NCI-H226 (cell line): ENCODE data around the gene LAMB1.
A peak's percentile ranks its signal among the peaks of the same experiment; 100 is the strongest.
"Not testable (repeated sequence)": the region's sequence is repeated elsewhere in the genome, so short reads cannot be mapped to it uniquely, and the experiment has no call there.

Source experiments
- DNase-seq: peaks from one replicate; pipeline ENCODE4 v3.0.0-alpha.2; 2015

The LAMB1 gene

DNA sequence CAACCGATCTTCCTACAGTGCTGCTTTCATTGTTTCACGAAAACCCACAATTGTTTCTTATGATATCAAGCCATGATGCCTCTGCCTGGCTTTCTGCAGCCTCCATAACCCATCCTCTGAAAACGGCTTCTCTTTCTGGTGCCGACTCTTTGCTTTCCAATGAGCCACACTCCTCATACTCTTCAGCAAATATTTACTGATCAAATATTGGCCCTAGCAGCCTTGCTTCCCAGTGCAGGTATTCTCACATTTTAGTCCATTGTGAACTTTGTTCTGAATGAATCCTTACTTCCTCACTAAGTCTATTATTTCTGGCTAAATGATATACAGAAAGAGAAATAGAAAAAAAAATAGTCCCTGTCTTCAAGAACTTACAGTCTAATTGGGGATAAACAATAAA, 35.5 kb downstream of the LAMB1 start:
- no peak for DNase-seq

DNA sequence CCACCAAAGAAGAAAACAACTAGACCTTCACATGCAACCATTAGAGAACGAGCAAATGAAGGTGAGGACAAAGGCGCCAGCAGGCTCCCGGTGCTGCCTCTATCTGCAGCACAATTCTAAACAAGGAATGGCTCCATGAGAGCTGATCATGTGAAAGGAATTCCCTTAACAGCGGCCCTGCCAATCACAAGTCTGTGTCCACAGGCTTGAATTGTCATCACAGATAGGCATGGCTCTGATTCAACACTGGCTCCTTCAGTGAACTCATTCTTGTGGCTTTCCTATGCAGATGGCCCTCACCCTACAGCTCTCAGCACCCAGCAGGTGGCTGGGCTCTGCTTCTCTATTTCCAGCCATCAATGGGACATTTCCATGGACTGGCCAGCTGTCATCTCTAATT, 36.2 kb downstream of the LAMB1 start:
- peak; percentile 86 for DNase-seq

DNA sequence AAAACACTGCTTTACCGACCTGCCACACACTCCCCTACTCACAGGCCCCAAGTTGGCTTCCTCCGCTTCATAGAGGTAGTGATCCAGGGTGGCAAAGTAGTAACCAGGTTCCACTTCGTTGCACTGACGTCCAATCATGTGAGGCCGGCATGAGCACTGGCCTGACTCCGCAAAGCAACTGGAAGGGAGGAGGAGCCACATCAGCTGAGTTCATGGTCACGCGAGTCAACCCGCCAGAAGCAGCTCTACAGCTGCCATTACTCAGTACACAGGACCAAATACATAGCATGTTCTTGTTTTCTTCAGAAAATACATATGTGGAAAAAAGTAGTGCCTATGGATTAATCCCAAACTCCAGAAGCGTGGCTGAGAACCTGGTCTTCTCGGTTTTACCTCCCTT, 38.5 kb downstream of the LAMB1 start:
- no peak for DNase-seq

DNA sequence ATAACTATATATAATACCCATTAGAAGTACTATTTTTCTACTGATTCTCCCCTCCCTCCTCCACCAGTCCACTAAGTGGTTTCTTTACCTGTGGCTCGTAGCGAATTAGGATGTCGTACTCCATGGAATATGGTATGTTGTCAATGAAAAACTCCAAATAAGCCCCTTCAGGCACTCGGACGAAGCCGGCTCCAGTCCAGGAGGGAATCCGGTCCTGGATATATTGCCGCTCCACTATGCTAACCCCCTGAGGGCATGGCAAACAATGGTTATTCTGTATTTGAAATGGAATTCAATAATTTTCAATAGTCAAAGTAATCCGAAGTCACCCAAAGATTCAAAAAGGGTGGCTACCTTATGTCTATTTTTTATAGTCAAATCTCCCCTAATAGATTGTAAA, 40.1 kb downstream of the LAMB1 start:
- no peak for DNase-seq

DNA sequence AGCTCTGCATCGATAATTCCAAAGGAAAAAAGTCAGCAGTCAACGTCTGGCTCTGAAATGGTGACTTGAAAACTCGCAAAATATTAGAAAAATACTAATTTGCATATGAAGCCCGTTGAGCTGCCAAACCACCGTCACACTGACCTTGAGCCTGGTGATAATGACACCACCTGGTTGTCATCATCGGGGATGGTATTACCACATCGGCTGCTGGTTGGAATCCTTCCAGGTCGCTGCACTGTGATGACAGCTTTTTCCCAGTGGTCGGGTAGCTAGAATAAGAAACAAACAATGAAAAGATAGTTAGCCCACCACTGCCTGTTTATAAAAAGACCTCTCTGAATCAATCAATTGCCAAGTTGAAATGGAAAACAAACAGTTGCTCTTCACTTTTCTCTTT, 41.6 kb downstream of the LAMB1 start:
- no peak for DNase-seq

DNA sequence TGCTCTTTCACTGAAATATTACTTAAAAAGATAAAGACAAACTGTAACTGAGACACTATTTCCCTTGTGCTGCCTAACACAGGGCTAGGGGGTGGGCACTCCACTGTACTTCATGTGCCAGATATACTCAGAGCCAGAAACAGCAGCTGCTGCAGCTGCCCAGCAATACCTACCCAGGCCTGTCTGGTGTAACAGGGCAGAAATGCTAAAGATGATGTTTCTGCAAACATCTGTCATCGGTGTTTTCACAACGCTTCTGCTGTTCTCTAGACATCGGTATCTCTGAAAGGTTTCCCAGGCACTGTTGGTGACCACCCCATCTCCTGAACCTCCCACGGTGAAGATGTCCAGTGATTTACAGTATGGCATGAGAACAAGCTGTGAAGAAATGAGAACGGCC, 42.7 kb downstream of the LAMB1 start:
- DNase-seq: no peak

DNA sequence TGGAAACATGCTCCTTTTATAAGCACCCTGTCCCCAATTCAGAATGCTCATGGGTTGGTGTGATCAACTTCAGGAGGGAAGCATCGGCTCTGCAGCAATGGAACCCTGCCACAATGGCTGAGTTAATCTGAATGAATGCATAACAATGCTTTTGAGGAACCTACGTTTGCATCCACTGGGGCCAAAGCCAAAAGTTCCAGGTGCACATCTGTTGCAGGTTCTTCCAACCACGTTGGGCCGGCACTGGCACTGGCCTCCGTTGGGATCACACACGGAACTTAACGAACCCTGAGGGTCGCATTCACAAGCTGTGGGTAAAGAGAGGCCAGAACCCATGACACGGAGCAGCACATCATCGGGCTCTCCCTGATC, 43.4 kb downstream of the LAMB1 start:
- no peak for DNase-seq

DNA sequence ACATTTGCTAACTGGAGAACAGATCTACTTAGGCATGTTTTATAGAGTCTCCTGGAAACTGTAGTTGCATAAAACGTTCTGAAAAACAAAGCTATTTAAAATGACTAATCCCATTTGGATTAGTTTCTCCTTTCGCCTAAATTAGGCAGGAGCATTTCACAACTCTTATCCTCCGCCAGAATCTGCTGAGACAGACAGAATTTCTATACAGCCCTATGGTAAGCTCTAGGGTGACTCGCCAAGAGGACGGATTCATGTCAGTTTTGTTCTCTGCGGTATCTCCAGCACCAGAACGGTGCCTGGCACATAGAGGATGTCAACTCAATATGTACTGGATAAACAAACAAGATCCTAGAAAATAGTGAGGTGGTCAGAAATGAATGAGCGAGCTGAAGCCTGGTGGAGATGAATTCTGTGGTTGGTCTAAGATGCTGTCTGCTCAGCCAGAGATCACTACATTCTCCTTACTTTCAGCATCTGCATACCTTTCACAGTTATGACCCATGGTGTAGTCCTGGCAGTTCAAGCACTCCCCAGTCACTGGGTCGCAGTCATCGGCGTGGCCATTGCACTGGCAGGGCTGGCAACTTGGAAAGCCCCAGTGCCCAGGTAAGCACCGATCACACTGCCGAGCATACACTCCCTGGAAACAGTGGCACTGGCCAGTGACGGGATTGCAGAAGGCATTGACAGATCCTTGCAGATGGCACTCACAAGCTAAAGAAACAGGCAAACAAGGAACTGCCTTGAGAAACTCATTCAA, 44.0 kb downstream of the LAMB1 start:
- DNase-seq: no peak

DNA sequence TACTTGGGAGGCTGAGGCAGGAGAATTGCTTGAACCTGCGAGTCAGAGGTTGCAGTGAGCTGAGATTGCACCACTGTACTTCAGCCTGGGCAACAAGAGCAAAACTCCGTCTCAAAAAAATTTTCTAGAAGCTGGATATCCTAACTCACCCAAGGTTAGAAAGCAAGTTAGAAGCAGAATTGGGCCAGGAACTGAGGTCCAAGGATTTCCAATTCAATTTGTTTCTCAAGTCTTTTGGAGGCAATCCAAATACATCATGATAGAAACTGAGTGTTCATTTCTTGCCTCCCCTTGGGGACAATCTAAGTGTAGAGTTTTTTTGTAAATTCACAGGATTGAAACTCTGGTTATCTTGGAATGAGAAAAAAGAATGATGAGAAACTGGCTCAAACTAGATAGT, 45.5 kb downstream of the LAMB1 start:
- DNase-seq: no peak

DNA sequence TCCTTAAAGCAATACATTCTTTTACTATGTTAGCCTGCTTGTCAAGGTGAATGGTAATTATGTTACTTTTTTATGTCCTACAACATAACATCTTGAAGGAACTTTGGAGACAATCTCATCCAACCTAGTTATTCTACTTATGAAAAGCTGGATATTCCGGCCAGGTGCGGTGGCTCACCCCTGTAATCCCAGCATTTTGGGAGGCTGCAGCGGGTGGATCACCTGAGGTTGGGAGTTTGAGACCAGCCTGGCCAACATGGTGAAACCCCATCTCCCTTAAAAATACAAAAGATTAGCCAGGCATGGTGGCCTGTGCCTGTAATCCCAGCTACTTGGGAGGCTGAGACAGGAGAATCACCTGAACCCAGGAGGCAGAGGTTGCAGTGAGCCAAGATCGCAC, 46.0 kb downstream of the LAMB1 start:
- not testable (repeated sequence) for DNase-seq

DNA sequence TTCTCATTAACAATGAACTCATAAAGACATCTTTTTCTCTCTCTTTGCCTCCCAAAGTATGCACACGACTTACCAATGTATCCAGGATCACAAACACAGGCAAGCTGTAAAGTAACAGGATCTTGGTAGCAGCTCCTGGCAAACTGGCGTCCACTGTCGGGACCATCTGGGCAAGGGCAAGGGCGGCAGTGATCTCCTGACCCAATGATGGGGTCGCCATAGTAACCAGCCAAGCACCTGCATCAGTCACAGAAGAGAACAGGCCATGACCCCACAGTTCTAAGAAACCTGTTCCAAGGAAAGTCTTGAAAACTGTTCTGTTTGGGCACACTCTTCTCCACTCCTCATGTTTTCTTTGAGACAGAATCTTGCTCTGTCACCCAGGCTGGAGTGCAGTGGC, 47.6 kb downstream of the LAMB1 start:
- no peak for DNase-seq

DNA sequence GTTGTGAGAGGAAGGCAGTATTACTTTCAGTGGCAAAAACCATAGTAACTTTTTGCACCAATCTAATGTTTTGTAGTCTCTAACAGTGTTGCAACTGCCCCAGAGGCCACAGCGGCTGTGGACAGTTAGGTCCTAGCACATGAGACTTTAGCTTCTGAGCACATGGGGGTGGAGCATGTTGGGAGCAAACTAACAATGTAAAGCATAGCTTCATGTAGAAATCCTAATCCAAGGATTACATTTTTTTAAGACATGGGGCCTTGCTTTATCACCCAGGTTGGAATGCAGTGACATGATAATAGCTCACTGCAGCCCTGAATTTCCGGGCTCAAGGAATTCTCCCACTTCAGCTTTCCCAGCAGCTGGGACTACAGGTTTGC, 49.0 kb downstream of the LAMB1 start:
- DNase-seq: peak; percentile 43

DNA sequence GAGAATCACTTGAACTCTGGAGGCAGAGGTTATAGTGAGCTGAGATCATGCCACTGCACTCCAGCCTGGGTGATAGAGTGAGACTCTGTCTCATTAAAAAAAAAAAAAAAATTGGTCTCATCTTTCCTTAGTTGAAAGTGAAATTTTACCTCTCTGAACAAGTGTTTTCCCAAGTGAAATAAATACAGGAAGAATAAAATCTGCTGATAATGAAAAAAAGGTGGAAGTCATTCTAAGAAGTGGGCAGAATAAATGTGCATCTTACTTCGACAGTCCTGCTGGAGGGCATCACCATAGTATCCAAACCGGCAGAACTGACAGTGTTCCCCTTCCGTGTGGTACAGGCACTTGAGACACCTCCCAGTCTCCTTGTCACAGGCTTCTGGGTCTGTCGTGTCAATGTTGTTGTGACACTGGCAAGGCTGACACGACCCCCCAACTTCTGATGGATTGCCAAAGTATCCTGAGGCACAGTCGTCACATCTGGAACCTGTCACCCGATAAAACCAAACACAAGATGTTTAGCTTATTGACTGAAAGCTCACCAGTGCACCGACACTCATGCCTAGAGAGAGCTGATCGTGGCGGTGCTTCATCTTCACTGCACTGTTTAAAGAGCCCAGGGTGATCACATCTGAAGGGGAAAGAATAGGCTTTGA, 49.6 kb downstream of the LAMB1 start:
- DNase-seq: no peak

DNA sequence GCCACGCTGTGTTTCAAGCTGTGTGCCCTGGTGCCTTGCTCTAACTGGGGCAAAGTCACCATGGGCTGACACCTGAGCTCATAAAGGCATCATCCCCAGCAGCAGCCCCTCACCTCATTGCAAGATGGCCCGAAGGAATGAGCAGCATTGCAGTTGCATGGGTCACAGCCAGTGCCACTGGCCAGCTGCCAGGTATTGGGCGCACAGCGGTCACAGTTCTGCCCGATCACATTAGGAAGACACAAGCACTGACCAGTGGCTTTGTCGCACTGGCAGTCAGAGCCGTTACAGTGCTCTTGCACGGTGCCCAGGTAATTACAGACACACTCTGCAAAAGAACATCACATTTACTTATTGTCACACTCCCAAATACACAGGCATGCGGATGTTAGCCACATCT, 51.1 kb downstream of the LAMB1 start:
- DNase-seq: no peak

DNA sequence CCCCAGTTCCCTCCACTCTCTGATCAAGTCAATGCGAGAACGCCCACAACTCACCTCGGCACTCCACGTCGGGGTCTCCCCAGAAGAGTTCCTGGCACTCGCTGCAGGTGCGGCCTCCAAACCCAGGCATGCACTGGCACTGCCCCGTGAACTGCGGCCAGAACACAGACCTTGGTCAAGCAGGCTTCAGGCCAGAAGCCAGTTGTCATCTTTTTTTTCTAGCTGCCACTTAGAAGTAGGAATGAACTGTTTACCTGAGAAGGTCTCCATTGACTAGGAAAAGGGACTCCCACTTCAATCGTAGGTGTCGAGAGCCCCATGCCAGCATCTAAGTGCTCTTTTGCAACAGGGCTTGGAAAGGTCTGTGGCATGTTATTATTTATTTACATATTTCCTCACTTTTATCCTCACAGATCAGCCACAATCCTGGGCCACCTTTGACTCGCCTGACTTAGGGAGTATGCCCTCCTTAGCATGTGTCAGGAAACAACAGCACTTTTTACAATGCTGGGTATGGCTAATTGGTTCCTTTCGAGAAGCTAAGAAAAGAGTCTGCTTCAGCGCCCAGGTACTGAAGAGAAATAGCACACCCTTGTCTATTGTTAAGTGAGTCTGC, 51.7 kb downstream of the LAMB1 start:
- no peak for DNase-seq

DNA sequence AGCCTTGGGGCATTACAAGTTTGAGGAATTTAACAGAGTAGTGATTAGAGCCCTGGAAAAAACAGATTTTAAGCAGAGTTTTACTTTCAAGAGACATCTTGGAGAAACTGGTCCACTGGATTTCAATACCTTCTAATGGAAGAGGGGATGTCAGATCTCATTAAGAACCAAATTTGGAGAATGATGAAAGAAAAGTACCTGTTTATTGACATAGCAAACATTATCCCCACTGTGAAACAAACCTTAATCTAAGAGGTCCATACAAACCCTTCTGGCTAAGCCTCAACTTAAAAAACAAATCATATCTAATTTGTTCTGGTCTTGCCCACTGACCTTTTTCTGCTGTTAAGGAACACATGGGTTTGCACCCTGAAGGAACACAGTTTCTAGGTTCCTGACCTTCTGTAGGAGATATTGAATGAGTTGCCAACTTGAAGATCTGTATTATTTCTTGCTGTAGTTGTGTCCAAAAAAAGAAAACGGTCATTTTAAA, 53.5 kb downstream of the LAMB1 start:
- no peak for DNase-seq

DNA sequence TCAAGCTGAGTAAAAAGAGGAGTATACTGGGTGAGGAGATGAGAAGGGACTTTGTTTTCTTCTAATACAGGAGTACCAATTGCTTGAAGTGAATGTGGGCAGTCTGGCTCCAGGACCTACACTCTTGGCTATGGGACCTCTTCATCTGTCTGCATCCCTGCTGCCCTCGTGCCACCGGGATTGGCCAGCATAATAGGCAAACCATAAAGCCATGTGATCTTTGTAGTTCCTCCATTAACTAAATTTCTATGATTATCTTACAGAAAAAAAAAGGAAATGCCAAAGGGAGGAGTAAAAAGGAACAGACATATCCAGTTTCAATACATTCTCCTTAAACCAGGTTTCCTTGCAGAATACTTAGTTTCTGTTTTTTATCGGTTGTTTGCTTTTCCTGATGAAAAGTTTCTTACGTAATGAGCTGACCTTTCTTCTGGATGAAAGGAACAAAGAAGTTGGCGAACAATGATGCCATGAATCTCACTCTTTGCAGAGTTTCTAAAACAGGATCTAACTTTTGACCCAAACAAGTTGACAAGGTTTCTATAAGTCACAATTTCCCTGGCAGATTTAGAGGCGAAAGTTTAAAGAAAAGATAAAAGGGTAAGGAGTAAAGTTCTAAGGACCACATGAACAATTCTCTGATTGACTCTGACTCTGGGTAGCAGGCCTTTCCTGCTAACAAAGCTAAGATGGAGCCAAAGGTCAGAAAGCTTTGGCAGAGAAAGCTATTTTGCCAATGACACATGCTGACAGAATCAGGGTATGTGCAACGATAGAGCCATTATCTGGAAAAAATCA, 54.1 kb downstream of the LAMB1 start:
- peak; percentile 86 for DNase-seq

DNA sequence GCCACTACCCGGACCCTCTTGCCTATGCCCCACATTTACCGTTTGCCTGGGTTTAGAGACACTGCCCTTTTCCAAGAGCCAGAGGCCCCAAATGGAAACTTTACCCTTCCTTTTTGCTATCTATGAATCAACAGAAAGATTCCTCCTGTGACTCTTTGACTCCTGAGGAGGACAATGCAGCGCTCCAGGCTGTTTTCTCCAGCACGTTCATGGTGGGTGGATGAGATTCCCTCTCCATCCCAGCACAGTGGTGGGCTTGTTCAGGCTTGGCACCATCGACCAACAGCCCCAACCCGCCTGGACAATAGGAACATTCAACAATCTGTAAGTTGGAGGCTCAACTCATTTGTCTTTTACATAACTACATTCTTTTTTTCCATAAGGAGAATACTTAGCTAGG, 56.1 kb downstream of the LAMB1 start:
- no peak for DNase-seq

DNA sequence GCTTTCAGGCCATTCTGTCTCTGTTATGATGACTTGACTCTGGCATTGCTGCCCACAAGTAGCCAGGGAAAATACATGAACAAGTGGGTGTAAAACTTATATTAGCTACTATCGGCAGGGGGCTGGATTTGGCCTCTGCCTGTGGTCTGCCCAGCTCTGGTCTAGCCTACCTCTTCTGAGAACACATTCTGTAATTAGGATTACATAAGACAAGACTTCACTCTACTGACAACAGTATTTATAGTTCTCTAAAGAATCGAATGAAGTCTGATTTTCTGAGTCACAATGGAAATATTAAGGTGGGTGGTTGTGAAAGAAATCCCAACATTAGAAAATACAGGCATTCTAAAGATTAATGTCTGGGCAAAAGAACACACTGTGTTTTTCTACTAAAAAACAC, 56.5 kb downstream of the LAMB1 start:
- DNase-seq: no peak

DNA sequence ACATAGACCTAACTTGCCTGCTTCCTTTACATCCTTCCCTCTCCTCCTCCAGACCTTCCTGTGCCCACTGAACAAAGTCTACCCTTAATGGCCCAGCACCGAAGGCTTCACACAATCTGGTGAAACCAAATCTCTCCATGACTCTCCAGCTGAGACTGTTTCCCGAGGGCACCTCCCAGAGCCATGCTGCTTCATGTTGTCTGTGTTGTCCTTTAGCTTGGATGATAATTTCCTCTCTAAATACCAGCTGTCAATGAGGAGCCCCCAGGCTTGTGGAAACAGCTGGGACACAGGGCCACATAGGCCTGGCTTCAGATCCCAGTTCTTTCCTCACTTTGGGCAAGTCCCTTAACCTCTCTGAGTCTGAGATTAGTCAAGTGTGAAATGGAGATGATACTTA, 57.6 kb downstream of the LAMB1 start:
- no peak for DNase-seq

DNA sequence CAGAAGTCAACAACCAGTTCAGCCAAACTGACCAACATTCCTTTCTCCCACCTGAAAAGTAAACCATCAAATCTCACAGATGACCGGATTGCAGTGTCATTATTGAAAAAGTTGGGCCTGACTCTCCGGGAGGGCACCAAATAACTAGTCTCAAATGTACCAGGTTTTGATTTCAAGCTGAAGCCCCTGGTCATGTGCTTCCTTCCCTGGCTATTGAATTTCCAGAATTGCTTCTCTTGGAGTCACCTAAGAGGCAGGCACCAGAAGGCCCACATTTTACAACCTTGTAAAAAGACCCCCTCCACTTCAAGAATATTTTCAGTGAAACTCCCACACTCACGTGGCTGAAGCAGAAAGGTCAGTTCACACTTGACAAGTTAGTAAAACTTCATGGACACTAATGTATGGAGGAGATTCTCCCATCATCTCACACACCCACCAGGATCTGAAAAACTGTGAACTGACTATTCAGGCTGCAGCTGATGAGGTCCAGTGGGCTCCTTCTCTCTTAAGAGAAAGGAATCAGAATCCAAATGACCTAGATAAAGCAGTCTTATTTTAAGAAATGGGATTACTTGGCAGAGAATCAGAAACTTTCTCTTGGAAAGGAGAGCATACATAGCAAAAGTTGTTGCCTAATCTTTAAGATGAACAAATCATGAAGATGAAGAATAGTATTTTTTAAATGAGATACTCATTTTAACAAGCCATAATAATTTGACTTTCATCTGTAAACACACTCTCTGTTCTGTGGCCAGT, 58.4 kb downstream of the LAMB1 start:
- DNase-seq: no peak

DNA sequence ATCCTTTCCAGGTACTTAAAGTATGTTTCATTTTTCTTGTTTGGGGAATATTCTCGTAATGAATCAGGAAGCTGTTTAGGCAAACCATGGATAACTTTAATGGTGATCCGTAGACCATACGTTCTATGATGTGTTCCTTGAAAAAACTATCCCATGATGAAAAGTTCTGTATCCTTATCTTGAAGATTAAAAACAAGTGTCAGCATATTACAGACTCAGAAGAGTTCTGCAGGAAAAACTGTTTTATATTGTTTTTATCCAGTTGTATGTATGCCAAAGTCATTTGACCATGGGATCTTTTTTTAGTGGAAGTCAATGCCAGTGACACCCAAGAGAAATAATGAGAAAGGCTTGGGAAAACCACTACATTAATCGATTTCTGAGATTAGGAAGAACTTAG, 59.9 kb downstream of the LAMB1 start:
- no peak for DNase-seq

DNA sequence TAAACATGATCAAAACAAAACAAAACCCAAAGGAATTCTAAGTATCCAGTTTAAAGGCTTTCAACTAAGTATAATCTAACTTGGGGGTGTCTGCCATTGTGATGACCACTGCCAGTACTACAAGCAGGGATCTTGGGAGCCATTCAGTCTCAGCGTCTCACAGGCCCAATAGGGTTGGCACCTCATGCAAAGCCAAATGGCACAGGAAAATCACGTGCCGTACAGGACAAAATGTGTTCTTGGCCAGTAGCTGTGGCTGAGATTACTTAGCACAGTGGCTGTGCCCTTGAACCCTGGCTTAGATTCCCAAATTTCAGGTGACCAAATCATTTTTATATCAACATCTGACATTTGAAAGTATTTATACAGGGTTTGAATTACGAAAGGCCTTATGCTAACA, 62.0 kb downstream of the LAMB1 start:
- no peak for DNase-seq
